Measurements from ENCODE around the gene ACRV1.
"Not testable (repeated sequence)": the region's sequence is repeated elsewhere in the genome, so short reads cannot be mapped to it uniquely, and the experiment has no call there.

The ACRV1 gene, protein sequence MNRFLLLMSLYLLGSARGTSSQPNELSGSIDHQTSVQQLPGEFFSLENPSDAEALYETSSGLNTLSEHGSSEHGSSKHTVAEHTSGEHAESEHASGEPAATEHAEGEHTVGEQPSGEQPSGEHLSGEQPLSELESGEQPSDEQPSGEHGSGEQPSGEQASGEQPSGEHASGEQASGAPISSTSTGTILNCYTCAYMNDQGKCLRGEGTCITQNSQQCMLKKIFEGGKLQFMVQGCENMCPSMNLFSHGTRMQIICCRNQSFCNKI

DNA sequence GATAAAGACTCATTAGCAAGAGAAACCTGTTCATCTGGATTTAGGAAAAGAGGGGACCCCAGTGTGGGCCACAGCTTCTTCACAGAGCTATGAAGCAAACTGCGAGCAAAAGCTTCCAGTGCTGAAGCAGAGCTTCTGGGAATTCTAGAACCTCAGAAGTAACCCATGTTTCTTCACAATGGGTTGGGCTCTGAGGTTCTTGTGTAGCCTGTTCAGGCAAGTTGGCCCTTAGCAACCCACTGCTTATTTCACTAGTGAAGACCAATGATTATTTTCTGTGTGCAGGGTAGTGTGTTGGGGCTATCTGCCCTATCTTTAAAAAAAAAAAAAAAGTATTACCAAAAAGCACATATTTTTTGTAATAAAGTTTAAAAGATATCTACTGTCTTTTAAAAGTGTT is at the start of gene ACRV1:
Gene ACRV1 (minus strand): TSS at position 101 of the 400 bp plus-strand sequence. CDS start 67 bp downstream, at position 34.
- DNase-seq (ENCODE audit: low read depth) = no peak

DNA sequence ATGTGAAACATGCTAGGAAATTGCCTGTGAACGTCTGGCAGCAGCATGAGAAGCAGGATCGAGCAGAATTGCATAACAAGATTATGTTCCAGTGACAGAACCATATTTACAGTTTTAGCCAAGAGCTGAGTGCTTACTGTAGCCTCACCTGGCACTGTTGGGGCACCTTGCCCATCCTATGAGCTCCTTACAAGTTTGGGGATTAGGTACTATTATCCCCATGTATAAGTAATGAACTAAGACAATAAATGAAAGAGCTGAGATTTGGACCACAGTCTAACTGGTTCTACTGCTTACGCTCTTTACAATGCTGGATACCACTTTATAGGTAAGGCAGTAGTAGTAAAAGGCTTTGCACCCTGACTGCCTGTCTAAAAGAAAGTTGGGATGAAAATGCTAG is 48.3 kb upstream of the ACRV1 start:
- DNase-seq (ENCODE audit: low read depth) = no peak

DNA sequence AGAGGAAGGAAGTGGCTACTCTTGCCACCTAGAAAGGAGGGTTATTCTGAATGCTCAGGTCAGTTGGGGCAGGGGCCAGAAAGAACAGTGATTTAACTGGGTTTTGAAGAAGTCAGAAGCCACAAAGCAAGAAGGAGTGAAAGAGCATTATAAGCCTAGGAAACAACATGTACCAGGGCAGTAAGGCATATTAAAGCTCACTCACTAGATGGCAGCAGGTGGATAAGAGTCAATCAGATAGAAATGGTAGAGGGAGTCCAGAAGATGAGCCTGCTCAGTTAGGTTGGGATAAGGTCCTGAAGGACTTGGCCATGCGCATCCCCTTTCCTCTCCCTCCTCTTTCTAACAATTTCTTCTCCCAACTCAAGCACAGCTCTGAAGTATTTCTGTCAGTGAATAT is 43.5 kb upstream of the ACRV1 start:
- no peak for DNase-seq (ENCODE audit: low read depth)

DNA sequence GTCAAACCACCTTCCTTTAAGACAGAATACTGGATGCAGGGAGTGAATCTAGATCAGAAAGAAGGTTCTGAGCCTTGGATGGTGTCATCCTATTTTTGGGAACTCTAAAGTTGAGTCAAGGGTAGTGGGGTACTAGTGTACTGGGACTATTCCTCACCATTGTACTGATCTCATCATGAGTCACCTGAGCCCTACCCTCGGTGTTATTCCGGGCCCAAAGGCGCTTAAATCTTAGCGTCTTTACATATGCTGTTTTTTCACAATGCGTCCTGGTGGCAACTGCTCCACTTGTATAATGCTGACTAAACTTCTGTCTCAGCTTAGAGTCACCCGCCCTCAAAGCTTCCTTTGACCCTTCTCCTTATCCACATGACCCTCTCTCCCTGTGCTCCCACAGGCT is 40.1 kb upstream of the ACRV1 start:
- no peak for DNase-seq (ENCODE audit: low read depth)

DNA sequence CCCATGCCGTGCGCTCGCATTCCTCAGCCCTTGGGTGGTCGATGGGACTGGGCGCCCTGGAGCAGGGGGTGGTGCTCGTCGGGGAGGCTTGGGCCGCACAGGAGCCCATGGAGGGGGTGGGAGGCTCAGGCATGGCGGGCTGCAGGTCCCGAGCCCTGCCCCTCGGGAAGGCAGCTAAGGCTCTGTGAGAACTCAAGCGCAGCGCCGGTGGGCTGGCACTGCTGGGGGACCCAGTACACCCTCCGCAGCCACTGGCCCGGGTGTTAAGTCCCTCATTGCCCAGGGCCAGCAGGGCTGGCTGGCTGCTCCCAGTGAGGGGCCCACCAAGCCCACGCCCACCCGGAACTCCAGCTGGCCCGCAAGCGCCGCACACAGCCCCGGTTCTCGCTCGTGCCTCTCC is 24.0 kb upstream of the ACRV1 start:
- DNase-seq (ENCODE audit: low read depth) = not testable (repeated sequence)

DNA sequence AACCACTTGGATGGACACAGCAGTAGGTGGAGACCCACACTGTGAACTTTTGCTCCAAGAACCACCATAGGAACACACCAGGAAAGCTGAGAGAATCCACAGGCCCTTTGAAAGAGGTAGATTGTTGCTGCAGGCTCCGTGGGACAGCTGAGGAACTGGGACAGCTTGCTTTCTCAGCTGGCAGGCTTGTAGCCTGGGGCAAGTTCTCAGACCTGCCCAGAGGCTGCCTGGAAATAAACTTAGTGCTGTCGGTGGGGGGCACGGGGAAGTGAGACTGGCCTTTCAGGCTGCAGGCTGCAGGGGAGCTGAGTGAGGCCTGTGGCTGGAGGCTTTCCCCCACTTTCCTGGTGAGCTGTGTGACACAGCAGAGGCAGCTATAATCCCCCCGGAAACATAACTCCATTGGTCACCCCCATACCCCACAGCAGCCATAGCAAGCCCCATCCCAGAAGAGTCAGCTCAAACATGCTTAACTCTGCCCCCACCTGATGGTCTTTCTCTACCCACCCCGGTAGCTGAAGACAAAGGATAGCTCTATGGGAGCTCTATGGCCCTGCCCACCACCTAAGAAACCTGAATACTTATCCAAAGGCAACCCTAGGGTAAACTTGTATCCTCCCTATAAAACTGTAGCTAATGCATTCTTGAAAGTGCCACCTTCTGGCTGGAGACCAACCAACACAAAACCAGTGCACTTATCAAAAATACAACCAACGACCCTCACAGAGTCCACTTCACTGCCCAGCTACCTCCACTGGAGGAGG is 21.4 kb upstream of the ACRV1 start:
- no peak for DNase-seq (ENCODE audit: low read depth)

DNA sequence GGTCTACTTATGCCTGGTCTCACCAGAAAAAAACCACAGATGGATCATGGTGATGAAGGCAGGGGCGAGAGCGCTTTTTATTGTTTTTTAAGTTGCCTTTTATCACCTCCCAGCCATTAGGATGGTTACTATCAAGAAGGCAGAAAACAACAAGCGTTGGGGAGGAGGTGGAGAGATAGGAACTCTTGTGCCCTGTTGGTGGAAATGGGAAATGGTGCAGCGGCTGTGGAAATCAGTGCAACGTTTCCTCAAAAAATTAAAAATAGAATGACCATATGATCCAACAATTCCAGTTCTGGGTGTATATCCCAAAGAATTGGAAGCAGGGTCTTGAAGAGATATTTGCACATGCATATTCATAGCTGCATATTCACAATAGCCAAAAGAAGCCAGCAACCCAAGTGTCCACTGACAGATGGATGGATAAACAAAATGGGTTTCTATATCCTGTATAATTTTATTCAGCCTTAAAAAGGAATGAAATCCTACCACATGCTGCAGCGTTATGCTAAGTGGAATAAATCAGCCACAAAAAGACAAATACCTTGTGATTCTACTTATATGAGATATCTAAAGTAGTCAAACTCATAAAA is 20.5 kb upstream of the ACRV1 start:
- DNase-seq (ENCODE audit: low read depth) = no peak

DNA sequence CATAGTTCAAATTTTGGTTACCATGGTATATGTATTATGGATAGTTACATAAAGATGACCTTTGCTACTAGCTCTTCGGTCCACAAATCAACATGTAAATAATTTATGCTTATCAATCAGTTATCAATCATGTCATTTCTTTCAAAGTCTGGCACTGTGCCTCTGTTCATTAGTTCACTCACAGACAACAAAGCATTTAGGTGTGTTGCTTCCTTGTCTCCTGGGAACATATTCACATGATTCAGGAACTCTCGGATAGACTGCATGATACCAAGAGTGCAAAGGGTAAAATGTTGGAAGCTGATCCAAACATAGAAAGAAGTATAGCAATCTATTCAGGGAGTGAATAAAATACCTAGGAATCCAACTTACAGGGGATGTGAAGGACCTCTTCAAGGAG is 14.3 kb upstream of the ACRV1 start:
- no peak for DNase-seq (ENCODE audit: low read depth)

DNA sequence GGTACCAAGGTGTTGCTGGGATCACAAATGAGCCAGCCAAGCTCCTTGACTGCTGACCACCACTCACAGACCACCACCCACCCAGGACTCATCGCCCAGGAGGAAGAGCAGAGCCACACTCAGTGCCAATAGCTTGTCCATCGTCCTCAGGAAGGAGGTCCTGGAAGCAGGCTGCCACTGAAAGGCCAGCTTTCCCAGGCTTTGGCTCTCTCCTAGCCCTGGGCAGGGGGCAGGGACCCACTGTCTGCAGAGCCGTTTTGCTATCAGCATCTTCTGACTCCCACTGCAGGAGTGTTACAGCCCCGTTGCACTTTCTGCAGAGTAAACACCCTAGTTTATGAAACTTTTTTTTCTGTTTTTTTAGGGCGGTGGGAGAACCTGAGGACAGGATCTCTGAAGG is 12.2 kb upstream of the ACRV1 start:
- no peak for DNase-seq (ENCODE audit: low read depth)

DNA sequence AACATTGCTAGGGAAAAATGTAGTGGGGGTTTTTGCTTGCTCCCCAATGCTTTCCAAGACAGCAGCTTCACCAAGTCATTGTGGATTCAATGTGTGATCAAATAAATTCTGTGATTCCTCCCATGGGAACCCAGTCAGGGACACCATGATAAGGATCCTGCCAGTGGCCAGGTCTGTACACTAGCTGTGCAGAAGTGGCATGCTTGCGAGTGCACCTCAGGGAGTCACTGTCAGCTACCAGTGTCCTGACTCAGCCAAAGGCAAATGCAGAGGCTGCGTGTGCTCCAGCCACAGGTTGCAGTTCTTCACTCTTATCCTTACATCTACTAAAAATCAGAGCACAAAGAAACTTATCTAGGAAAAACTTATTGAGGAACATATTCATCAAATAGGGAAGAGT is 9.4 kb upstream of the ACRV1 start:
- no peak for DNase-seq (ENCODE audit: low read depth)

DNA sequence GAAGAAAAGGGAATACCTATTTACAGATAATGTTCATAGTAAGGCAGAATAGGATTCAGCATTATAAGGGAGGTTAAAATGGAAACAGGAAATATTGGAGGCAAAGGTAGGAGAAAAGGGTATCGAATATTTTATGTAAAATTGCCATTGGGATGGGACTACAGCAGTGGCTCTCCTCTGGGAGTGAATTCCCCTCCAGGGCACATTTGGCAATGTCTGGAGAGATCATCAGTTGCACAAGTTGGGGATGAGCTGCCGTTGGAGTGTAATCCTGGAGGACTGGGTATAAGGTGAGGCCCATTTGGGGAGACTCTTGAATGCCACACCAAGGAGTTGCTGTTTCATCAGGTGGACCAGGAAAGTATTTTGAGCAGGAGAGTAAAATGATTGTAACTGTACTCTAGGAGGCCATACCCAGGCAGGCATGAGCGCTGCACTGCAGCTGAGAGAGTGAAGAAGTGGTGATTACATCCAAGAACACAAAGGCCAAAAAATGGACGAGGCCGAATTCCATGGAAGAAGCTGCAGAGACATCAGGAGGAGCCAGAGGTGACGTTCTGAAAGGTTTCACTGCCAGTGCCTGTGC is 8.7 kb upstream of the ACRV1 start:
- no peak for DNase-seq (ENCODE audit: low read depth)

DNA sequence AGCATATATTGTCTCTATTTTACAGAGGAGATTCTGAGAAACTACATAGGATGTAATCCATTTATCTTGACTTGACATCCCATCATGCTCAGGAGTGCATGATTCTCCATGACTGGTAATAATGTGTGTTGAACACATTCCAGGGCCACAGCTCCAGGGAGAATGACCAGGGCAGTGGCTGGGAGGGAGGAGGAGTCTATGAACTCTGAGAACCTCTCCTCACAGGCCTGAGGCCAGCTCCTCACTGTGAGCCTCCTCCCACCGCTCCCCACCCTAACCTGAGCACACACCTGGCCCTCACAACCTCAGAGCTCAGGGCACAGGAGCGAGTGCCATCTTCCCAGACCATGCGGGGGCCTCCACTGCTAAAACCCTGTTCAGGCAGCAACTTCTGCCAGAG is 8.0 kb upstream of the ACRV1 start:
- no peak for DNase-seq (ENCODE audit: low read depth)

DNA sequence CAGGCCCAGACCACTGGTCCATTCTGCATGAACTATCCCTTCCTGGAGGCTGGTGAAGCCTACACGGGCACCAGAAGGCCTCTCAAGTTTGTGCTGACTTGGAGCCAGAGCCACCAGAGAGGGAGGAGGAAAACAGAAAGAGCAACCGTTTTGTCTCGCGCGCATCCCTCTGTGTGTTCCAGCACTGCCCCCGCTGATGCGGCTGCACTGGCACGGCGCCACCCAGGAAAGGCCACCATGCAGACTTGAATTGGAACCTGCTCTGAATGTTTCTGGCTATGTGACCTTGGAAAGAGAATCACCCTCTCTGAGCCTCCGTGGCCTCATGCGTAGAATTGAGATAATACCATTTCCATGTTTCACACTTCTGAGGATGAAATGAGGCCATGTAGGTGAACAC is 7.4 kb upstream of the ACRV1 start:
- DNase-seq (ENCODE audit: low read depth) = no peak

DNA sequence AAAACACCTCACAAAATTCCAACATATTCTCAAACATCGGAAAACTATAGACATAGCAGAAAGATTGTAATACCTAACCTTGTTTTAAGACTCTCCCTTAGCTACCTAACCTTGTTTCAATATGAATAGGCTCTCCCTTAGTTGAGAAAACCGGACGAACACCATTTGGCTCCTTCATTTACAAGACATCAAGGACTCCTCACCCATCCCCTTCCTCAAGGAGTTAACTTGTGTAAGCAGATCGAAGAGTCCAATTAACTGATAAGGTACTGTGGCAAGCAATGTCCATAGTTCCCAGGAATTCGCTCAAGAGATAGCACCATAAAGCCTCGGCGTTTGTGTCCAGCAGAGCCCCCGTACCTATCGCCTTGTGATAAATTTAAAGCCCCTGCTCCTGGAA is 4.6 kb upstream of the ACRV1 start:
- no peak for DNase-seq (ENCODE audit: low read depth)

DNA sequence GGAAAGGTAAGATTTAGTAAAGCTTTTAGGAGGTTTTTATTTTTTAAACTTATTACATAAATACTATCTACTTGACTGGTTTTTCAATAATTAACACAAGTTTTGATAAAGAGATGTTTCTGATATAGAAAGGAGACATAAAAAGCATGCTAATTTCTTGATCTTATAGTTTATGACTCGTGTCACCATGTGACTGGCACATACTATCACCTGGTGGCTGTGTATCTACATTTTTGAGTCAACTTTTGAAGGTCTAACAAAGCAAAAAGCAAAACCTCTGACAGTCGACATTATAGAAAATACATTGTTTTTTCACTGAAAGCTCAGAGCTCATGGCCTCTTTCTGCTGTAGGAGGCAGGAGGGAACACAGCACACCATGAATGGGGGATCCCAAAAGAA is 810 bp downstream of the ACRV1 start:
- no peak for DNase-seq (ENCODE audit: low read depth)

DNA sequence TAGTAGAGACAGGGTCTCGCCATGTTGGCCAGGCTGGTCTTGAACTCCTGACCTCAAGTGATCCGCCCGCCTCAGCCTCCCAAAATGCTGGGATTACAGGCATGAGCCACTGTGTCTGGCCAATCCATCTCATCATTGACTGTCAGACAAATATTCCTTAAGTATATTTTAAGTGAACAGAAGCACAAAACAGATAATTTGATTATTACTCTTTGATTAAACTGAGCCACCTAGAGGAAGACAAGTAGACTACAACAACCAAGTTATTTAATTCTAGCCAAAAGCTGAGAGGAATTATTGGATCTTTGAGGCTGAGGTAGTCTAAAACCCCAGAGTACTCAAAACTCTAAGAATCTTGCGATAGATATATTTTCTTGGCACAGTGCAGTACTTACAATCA is 1.2 kb downstream of the ACRV1 start:
- DNase-seq (ENCODE audit: low read depth) = no peak

DNA sequence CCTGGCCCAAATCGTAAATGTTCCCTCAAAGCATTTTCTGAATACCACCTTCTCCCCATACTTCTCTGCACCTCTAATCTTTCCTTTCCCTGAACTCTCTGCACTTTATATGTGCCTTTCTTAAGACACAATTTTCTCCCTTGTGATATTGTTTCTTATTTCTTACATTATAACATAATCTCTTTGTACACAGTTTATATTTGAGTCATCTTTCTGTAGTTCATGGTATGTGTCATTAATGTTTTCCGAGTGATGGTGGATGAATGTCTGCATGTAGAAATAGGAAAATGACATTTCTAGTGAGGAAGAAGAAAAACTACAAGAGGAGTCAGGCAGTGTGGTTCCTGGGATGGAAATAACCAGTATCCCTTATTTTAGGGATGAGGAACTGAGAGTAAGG is 5.5 kb downstream of the ACRV1 start:
- DNase-seq (ENCODE audit: low read depth) = no peak

DNA sequence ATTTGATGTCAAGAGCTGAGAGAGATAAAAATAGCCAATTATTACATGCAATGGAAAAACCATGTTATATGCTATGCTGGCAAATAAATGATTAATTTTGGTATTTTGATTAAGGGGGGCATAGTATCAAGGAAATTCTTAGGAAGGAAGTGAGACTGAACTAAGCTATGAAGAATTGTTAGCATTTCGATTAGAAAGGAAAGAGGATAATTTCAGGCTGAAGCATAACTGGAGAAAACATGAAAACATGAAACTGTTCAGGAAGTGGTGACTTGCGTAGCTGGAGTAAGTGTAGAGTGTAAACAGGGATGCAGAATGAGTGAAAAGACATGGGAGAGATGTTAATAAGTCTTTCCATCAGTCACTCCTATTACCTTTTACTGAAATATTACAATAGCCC is 6.4 kb downstream of the ACRV1 start:
- no peak for DNase-seq (ENCODE audit: low read depth)

DNA sequence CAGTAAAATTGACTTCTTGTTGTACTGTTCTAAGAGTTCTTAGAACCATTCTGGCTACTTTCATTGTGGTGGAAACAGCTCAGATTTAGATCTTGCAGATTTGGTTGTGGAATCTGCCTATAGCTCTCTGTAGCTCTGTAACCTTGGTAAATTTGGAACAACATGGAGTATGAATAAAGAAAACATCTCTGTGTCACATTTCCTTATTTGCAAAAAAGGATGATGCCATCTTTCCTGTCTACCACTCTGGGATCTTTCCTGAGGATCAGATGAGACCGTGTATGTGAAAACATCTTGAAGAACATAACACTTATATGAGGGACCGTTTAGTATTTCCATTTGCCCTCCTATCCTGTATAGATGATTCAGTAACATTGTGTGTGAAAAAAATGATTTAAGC is 9.1 kb downstream of the ACRV1 start:
- no peak for DNase-seq (ENCODE audit: low read depth)

DNA sequence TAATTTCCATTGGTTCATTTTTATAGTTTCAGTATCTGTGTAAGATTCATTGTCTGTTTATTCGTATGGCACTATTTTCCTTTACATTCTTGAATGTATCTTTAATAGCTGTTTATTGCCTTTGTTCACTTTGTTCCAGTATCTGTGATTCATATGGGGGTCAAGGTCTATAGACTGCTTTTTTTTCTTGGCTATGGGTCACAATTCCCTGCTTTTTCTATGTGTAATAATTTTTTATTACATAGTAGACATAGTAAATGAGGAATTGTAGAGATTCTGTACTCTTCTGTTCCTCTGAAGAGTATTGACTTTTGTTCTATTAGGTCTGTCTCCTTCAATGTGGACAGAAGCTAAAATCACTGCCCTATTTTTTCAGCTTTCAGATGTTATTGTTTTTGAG is 10.5 kb downstream of the ACRV1 start:
- DNase-seq (ENCODE audit: low read depth) = no peak

DNA sequence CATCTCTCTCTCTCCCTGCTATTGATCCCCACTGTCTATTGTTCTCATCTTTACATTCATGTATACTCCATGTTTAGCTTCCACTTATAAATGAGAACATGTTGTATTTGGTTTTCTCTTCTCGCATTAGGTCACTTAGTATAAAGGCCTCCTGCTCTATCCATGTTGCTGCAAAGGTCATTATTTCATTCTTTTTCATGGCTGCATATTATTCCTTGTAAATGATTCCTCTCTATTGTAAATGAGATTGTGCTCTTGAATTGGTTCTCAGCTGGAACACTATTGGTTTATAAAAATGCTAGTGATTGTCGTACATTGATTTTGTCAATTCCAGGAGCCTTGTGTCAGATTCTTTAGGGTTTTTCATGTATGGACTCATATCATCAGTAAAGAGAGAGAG is 13.5 kb downstream of the ACRV1 start:
- DNase-seq (ENCODE audit: low read depth) = no peak

DNA sequence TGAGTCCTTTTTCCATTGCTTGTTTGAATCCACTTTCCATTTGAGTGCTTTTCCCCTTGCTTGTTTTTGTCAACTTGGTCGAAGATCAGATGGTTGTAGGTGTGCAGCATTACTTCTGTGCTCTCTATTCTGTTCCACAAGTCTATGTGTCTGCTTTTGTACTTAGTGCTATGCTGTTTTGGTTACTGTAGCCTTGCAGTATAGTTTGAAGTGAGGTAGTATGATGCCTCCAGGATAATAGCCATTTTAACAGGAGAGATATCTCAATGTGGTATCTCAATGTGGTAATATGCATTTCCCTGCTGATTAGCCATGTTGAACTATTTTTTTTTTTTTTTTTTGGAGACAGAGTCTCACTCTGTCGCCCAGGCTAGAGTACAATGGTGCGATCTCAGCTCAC is 16.7 kb downstream of the ACRV1 start:
- DNase-seq (ENCODE audit: low read depth) = no peak

DNA sequence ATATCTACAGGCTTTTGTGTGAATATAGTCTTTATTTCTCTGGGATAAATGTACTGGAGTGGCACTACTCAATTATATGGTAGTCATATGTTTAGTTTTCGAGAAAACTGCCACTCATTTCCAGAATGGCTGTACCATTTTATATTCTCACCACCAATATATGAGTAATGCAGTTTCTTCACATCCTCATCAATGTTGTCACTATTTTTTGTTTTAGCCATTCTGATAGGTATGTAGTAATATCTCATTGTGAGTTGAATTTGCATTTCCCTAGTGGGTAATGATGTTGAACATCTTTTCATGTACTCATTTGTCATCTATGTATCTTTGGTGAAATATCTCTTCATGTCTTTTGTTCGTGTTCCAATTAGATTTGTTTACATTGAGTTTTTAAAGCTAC is 18.0 kb downstream of the ACRV1 start:
- no peak for DNase-seq (ENCODE audit: low read depth)

All from fibroblast of the conjunctiva (primary cell).